Adrenal gland (tissue), 5 donors: ENCODE measurements around the gene NHS.

ENCODE experiments used
- POLR2A ChIP-seq, 2 donors: fragments of 450-650 bp; IDR thresholded peaks; one replicate each; pipeline ENCODE4 v1.6.1; 2017; ENCODE audit warnings: antibody characterized with exemption in 2 of 2, mild to moderate bottlenecking in 2 of 2, moderate library complexity in 1 of 2
- TF ChIP-seq, protein P1 (sequence below), 6 experiments: fragments of 450-650 bp in 4 of 6; fragments of 200-600 bp in 2 of 6; sonication (generic) in 1 of 6; IDR thresholded peaks; 1 replicate in 5 of 6; 2 replicates in 1 of 6; pipeline versions ENCODE4 v1.5.1 to v1.8.0; 2016 to 2021; ENCODE audit warnings: antibody characterized with exemption in 6 of 6, mild to moderate bottlenecking in 2 of 6, moderate library complexity in 1 of 6
- donor health status: DM: no; HTN: no; CAD: no.

DNA sequence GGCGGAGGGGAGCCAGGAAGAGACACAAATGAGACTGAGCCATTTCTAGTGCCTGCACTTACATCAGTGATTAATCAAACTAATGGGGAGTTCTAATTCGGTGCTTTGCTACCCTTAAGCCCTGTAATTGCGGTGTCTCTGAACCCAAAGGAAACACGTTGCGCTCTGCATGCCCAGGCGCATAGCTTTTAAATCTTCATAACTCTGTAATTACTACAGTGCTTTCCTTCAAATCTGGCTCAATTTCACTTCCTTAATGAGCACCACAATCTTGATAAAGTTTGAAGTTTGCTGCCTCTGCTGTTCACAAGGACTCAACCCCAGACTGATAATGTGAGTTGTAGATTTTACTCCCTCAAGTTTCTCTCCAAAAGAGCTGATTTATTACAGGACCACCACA lies 5.7 kb upstream of the NHS start:
- TF ChIP-seq, protein P1, sequence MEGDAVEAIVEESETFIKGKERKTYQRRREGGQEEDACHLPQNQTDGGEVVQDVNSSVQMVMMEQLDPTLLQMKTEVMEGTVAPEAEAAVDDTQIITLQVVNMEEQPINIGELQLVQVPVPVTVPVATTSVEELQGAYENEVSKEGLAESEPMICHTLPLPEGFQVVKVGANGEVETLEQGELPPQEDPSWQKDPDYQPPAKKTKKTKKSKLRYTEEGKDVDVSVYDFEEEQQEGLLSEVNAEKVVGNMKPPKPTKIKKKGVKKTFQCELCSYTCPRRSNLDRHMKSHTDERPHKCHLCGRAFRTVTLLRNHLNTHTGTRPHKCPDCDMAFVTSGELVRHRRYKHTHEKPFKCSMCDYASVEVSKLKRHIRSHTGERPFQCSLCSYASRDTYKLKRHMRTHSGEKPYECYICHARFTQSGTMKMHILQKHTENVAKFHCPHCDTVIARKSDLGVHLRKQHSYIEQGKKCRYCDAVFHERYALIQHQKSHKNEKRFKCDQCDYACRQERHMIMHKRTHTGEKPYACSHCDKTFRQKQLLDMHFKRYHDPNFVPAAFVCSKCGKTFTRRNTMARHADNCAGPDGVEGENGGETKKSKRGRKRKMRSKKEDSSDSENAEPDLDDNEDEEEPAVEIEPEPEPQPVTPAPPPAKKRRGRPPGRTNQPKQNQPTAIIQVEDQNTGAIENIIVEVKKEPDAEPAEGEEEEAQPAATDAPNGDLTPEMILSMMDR (IDR thresholded peaks at IDR 0.05) = no peak
- no peak for TF ChIP-seq POLR2A (IDR thresholded peaks at IDR 0.05)
